ENCODE results near the gene LYPLAL1. TPM values are rescaled to one million over a fixed set of nuclear protein-coding genes. Genes with fewer than 3 reads are reported as not detected.

LYPLAL1 gene
- total and polyA plus RNA-seq, 11 donors = 19.6 to 126 (median 87.2) TPM

GRCh38 chr1:219206350-219206749 is 32.7 kb downstream of the LYPLAL1 start:
- no peak overlapping the region for H3K27ac ChIP-seq
- no peak for TF ChIP-seq POLR2A (IDR thresholded peaks at IDR 0.05)
- TF ChIP-seq, protein P1, sequence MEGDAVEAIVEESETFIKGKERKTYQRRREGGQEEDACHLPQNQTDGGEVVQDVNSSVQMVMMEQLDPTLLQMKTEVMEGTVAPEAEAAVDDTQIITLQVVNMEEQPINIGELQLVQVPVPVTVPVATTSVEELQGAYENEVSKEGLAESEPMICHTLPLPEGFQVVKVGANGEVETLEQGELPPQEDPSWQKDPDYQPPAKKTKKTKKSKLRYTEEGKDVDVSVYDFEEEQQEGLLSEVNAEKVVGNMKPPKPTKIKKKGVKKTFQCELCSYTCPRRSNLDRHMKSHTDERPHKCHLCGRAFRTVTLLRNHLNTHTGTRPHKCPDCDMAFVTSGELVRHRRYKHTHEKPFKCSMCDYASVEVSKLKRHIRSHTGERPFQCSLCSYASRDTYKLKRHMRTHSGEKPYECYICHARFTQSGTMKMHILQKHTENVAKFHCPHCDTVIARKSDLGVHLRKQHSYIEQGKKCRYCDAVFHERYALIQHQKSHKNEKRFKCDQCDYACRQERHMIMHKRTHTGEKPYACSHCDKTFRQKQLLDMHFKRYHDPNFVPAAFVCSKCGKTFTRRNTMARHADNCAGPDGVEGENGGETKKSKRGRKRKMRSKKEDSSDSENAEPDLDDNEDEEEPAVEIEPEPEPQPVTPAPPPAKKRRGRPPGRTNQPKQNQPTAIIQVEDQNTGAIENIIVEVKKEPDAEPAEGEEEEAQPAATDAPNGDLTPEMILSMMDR (IDR thresholded peaks at IDR 0.05) = no peak
- peaks cover 0 to 18% (median 8%) of the 10 kb centered on the region in 9 donors for H3K36me3 ChIP-seq
- no peak overlapping the region for H3K4me3 ChIP-seq
- no peak for DNase-seq
- intact Hi-C loops (cut with DNase I) = loop anchor here in 3 of 10 donors (5.0 to 10.0 kb wide), 7 partner anchors 178 to 872 kb away; no protein-coding TSS in a partner anchor
- peaks cover 0 to 7% (median 0%) of the 10 kb centered on the region in 12 donors for H3K4me1 ChIP-seq
- no peak for ATAC-seq
- H3K27me3 ChIP-seq = no peaks in the 10 kb centered on the region
- H3K9me3 ChIP-seq = no peaks in the 10 kb centered on the region
- WGBS, 4 donors = 80 to 86% (median 83%) methylated on average over 2 of the region's 2 CpGs

- WGBS, 4 donors = 53 to 67% (median 62%) methylated on average over 2 of the region's 2 CpGs
- DNase-seq = no peak
- H3K4me3 ChIP-seq = no peak overlapping the region
- peaks cover 0 to under 1% (median 0%) of the 10 kb centered on the region in 12 donors for H3K4me1 ChIP-seq
- H3K27ac ChIP-seq = peak overlapping the region in 1 of 12 donors; percentile 25
- no peaks in the 10 kb centered on the region for H3K27me3 ChIP-seq
- H3K9me3 ChIP-seq = no peaks in the 10 kb centered on the region
- intact Hi-C loops (cut with DNase I) = loop anchor here in 3 of 10 donors (5.0 to 10.0 kb wide), 7 partner anchors 175 to 875 kb away; no protein-coding TSS in a partner anchor
- ATAC-seq = peak in 3 of 4 donors; percentile 68 to 81 (median 80)
- H3K36me3 ChIP-seq = peaks cover 0 to 42% (median 22%) of the 10 kb centered on the region in 9 donors
- TF ChIP-seq, protein P1 (IDR thresholded peaks at IDR 0.05) = no peak
- TF ChIP-seq POLR2A (IDR thresholded peaks at IDR 0.05) = no peak
These were observed 35.9 kb downstream of the LYPLAL1 start for GRCh38 chr1:219209578-219209977.

GRCh38 chr1:219210067-219210466 is 36.4 kb downstream of the LYPLAL1 start:
- TF ChIP-seq POLR2A (IDR thresholded peaks at IDR 0.05) = no peak
- TF ChIP-seq, protein P1 (IDR thresholded peaks at IDR 0.05) = no peak

GRCh38 chr1:219215477-219215876 is 41.8 kb downstream of the LYPLAL1 start:
- no peak overlapping the region for H3K4me3 ChIP-seq
- no peaks in the 10 kb centered on the region for H3K4me1 ChIP-seq
- TF ChIP-seq POLR2A (IDR thresholded peaks at IDR 0.05) = no peak
- TF ChIP-seq, protein P1 (IDR thresholded peaks at IDR 0.05) = no peak
- H3K27me3 ChIP-seq = no peaks in the 10 kb centered on the region
- intact Hi-C loops (cut with DNase I) = no loop called here
- H3K27ac ChIP-seq = no peak overlapping the region
- no peaks in the 10 kb centered on the region for H3K9me3 ChIP-seq
- H3K36me3 ChIP-seq = peaks cover 0 to 60% (median 26%) of the 10 kb centered on the region in 9 donors
- DNase-seq (no peak), ATAC-seq (no peak)

More at GRCh38 chr1:219210067-219210466, 36.4 kb downstream of the LYPLAL1 start:
- WGBS, 4 donors = 94 to 96% (median 95%) methylated on average over 5 of the region's 5 CpGs
- DNase-seq (no peak), ATAC-seq (no peak)
- intact Hi-C loops (cut with DNase I) = no loop called here
- Histone ChIP-seq H3K27ac (no peak overlapping the region), H3K36me3 (peaks cover 0 to 46% (median 22%) of the 10 kb centered on the region in 9 donors), H3K4me3 (no peak overlapping the region), H3K27me3 (no peaks in the 10 kb centered on the region), H3K4me1 (no peaks in the 10 kb centered on the region), H3K9me3 (no peaks in the 10 kb centered on the region)

Measured in heart left ventricle (tissue), 16 donors.